IPS-18a (cell line): ENCODE measurements around the gene PCDH1.
"Not testable (repeated sequence)": the region's sequence is repeated elsewhere in the genome, so short reads cannot be mapped to it uniquely, and the experiment has no call there.

Source experiments
- H3K27ac ChIP-seq: one replicate; pipeline ENCODE4 v1.5.1; 2013; ENCODE audit warnings: low read length
- H3K27me3 ChIP-seq: one replicate; pipeline ENCODE4 v1.6.1; 2013; ENCODE audit warnings: mild to moderate bottlenecking, low read length; ENCODE audit not compliant: control insufficient read depth, insufficient read depth
- H3K36me3 ChIP-seq: one replicate; pipeline ENCODE4 v1.6.1; 2013; ENCODE audit warnings: low read depth, low read length; ENCODE audit not compliant: control insufficient read depth
- H3K4me1 ChIP-seq: one replicate; pipeline ENCODE4 v1.6.1; 2013; ENCODE audit warnings: low read depth, low read length; ENCODE audit not compliant: control insufficient read depth
- H3K4me3 ChIP-seq: one replicate; pipeline ENCODE4 v1.5.1; 2013; ENCODE audit warnings: low read length
- H3K9ac ChIP-seq: one replicate; pipeline ENCODE4 v1.6.1; 2013; ENCODE audit warnings: mild to moderate bottlenecking, low read length, moderate library complexity
- H3K9me3 ChIP-seq: one replicate; pipeline ENCODE4 v1.6.1; 2013; ENCODE audit warnings: low read depth, low read length; ENCODE audit not compliant: control insufficient read depth

The PCDH1 gene

GRCh38 chr5:141878186-141878710, at the start of gene PCDH1:
Gene PCDH1, minus strand, starts transcription at chr5:141878410. Its CDS starts 148 bp downstream, at chr5:141878262.
- peaks cover 59% of the 10 kb centered on the region for H3K4me1 ChIP-seq
- no peaks in the 10 kb centered on the region for H3K27me3 ChIP-seq
- peak within 1 kb of the TSS; percentile 82 for H3K9ac ChIP-seq
- no peaks in the 10 kb centered on the region for H3K9me3 ChIP-seq
- H3K36me3 ChIP-seq, result no peaks in the 10 kb centered on the region
- peak within 1 kb of the TSS; percentile 87 for H3K4me3 ChIP-seq
- peak within 1 kb of the TSS; percentile 56 for H3K27ac ChIP-seq

- no peaks in the 10 kb centered on the region for H3K27me3 ChIP-seq
- peaks cover 4% of the 10 kb centered on the region for H3K4me1 ChIP-seq
- no peak overlapping the region for H3K4me3 ChIP-seq
- H3K9me3 ChIP-seq, result no peaks in the 10 kb centered on the region
- H3K27ac ChIP-seq, result no peak overlapping the region
- H3K36me3 ChIP-seq, result peaks cover 54% of the 10 kb centered on the region
- no peak overlapping the region for H3K9ac ChIP-seq
Observed at GRCh38 chr5:141926434-141926833, 48.2 kb upstream of the PCDH1 start.

GRCh38 chr5:141923448-141924313, 45.5 kb upstream of the PCDH1 start, which contains the start of gene DELE1:
Gene DELE1, plus strand, starts transcription at chr5:141923871. Its CDS starts 71 bp downstream, at chr5:141923942.
- Histone ChIP-seq H3K4me3 (peak within 1 kb of the TSS; percentile 80), H3K9me3 (no peaks in the 10 kb centered on the region), H3K36me3 (peaks cover 29% of the 10 kb centered on the region), H3K27me3 (no peaks in the 10 kb centered on the region), H3K9ac (peak within 1 kb of the TSS; percentile 72), H3K4me1 (peaks cover 4% of the 10 kb centered on the region), H3K27ac (peak within 1 kb of the TSS; percentile 36)

GRCh38 chr5:141922827-141923447, 44.7 kb upstream of the PCDH1 start:
- peak overlapping the region; percentile 8 for H3K27ac ChIP-seq
- H3K4me3 ChIP-seq, result peak overlapping the region; percentile 80
- not testable (repeated sequence) for H3K27me3 ChIP-seq, H3K4me1 ChIP-seq, H3K9me3 ChIP-seq
- peak overlapping the region; percentile 72 for H3K9ac ChIP-seq
- peaks cover 21% of the 10 kb centered on the region for H3K36me3 ChIP-seq

GRCh38 chr5:141920771-141921170, 42.6 kb upstream of the PCDH1 start:
- H3K9ac ChIP-seq, result no peak overlapping the region

GRCh38 chr5:141919218-141920119, 41.3 kb upstream of the PCDH1 start:
- Histone ChIP-seq H3K9me3 (no peaks in the 10 kb centered on the region), H3K4me1 (peaks cover 10% of the 10 kb centered on the region), H3K27me3 (no peaks in the 10 kb centered on the region), H3K9ac (no peak overlapping the region), H3K27ac (no peak overlapping the region), H3K36me3 (no peaks in the 10 kb centered on the region), H3K4me3 (no peak overlapping the region)

More at GRCh38 chr5:141920771-141921170, 42.6 kb upstream of the PCDH1 start:
- H3K4me1 ChIP-seq, result peaks cover 9% of the 10 kb centered on the region
- H3K27me3 ChIP-seq, result no peaks in the 10 kb centered on the region
- H3K36me3 ChIP-seq, result peaks cover 3% of the 10 kb centered on the region
- no peak overlapping the region for H3K4me3 ChIP-seq
- H3K9me3 ChIP-seq, result no peaks in the 10 kb centered on the region
- H3K27ac ChIP-seq, result no peak overlapping the region

GRCh38 chr5:141917760-141918159, 39.5 kb upstream of the PCDH1 start:
- peaks cover 15% of the 10 kb centered on the region for H3K4me1 ChIP-seq

GRCh38 chr5:141916522-141916921, 38.3 kb upstream of the PCDH1 start:
- Histone ChIP-seq H3K9me3 (no peaks in the 10 kb centered on the region), H3K4me3 (no peak overlapping the region), H3K4me1 (peaks cover 15% of the 10 kb centered on the region), H3K9ac (no peak overlapping the region), H3K27ac (no peak overlapping the region), H3K27me3 (peaks cover 14% of the 10 kb centered on the region), H3K36me3 (no peaks in the 10 kb centered on the region)

More at GRCh38 chr5:141917760-141918159, 39.5 kb upstream of the PCDH1 start:
- Histone ChIP-seq H3K9ac (no peak overlapping the region), H3K9me3 (no peaks in the 10 kb centered on the region), H3K4me3 (no peak overlapping the region), H3K36me3 (no peaks in the 10 kb centered on the region), H3K27ac (no peak overlapping the region), H3K27me3 (peaks cover 13% of the 10 kb centered on the region)

GRCh38 chr5:141915881-141916336, 37.7 kb upstream of the PCDH1 start:
- Histone ChIP-seq H3K9ac (no peak overlapping the region), H3K9me3 (no peaks in the 10 kb centered on the region), H3K27ac (no peak overlapping the region), H3K4me3 (no peak overlapping the region), H3K4me1 (peaks cover 15% of the 10 kb centered on the region), H3K27me3 (peaks cover 14% of the 10 kb centered on the region), H3K36me3 (no peaks in the 10 kb centered on the region)

GRCh38 chr5:141914797-141915196, 36.6 kb upstream of the PCDH1 start:
- Histone ChIP-seq H3K27ac (no peak overlapping the region), H3K9me3 (no peaks in the 10 kb centered on the region), H3K36me3 (no peaks in the 10 kb centered on the region), H3K4me3 (no peak overlapping the region), H3K9ac (no peak overlapping the region), H3K27me3 (peaks cover 14% of the 10 kb centered on the region), H3K4me1 (peaks cover 15% of the 10 kb centered on the region)
